NB4 (cell line): ENCODE measurements around the gene SEPTIN2.

ENCODE experiments used
- MAX ChIP-seq: IDR thresholded peaks from 2 replicates; pipeline ENCODE4 v1.6.1; 2011; ENCODE audit warnings: low read depth, low read length
- MYC ChIP-seq: IDR thresholded peaks from 2 replicates; pipeline ENCODE4 v1.6.1; 2011; ENCODE audit warnings: low read depth, low read length
- POLR2A ChIP-seq: IDR thresholded peaks from 2 replicates; pipeline ENCODE4 v1.6.1; 2011; ENCODE audit warnings: mild to moderate bottlenecking; ENCODE audit not compliant: insufficient read length; ENCODE audit errors: extremely low read depth
- TF ChIP-seq, protein P1 (sequence below): IDR thresholded peaks from one replicate; pipeline ENCODE4 v1.5.1; 2012; ENCODE audit warnings: low read depth, low read length

GRCh38 chr2:241378816-241379215 lies 63.1 kb downstream of the SEPTIN2 start:
- TF ChIP-seq, protein P1, sequence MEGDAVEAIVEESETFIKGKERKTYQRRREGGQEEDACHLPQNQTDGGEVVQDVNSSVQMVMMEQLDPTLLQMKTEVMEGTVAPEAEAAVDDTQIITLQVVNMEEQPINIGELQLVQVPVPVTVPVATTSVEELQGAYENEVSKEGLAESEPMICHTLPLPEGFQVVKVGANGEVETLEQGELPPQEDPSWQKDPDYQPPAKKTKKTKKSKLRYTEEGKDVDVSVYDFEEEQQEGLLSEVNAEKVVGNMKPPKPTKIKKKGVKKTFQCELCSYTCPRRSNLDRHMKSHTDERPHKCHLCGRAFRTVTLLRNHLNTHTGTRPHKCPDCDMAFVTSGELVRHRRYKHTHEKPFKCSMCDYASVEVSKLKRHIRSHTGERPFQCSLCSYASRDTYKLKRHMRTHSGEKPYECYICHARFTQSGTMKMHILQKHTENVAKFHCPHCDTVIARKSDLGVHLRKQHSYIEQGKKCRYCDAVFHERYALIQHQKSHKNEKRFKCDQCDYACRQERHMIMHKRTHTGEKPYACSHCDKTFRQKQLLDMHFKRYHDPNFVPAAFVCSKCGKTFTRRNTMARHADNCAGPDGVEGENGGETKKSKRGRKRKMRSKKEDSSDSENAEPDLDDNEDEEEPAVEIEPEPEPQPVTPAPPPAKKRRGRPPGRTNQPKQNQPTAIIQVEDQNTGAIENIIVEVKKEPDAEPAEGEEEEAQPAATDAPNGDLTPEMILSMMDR, result no peak
- no peak for TF ChIP-seq POLR2A
- TF ChIP-seq MYC, result no peak
- TF ChIP-seq MAX, result no peak
